ENCODE measurements around the gene GALNT9.
"Not testable (repeated sequence)": the region's sequence is repeated elsewhere in the genome, so short reads cannot be mapped to it uniquely, and the experiment has no call there.

Gene GALNT9

DNA sequence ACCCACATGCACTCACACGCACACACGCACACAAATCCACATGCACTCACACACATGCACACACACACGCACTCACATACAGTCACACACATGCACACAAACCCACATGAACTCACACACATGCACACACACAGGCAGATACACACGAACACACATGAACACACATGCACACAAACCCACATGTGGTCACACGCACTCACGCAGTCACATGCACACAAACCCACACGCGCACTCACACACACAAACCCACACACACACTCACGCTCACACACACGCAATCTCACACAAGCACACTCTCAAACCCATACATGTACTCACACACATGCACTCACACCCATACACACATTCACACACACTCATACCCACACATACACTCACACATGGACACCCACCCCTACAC lies 61.5 kb downstream of the GALNT9 start:
- Histone ChIP-seq H3K27ac (ENCODE audit: low read length) (no peak overlapping the region), H3K27me3 (ENCODE audit: low read depth, low read length) (no peaks in the 10 kb centered on the region), H3K4me3 (ENCODE audit: low read length) (no peak overlapping the region), H2AFZ (ENCODE audit: low read depth, low read length) (no peak overlapping the region), H3K9ac (ENCODE audit: low read length) (no peak overlapping the region), H3K4me1 (ENCODE audit: low read length) (no peaks in the 10 kb centered on the region), H3K9me3 (ENCODE audit: insufficient read depth, low read length) (no peaks in the 10 kb centered on the region), H3K79me2 (ENCODE audit: low read length) (no peaks in the 10 kb centered on the region), H3K4me2 (ENCODE audit: low read length) (no peak overlapping the region), H4K20me1 (ENCODE audit: insufficient read depth, low read length) (no peaks in the 10 kb centered on the region), H3K36me3 (replicated peaks; ENCODE audit: low read depth, low read length) (no peaks in the 10 kb centered on the region)
- TF ChIP-seq, protein P1, sequence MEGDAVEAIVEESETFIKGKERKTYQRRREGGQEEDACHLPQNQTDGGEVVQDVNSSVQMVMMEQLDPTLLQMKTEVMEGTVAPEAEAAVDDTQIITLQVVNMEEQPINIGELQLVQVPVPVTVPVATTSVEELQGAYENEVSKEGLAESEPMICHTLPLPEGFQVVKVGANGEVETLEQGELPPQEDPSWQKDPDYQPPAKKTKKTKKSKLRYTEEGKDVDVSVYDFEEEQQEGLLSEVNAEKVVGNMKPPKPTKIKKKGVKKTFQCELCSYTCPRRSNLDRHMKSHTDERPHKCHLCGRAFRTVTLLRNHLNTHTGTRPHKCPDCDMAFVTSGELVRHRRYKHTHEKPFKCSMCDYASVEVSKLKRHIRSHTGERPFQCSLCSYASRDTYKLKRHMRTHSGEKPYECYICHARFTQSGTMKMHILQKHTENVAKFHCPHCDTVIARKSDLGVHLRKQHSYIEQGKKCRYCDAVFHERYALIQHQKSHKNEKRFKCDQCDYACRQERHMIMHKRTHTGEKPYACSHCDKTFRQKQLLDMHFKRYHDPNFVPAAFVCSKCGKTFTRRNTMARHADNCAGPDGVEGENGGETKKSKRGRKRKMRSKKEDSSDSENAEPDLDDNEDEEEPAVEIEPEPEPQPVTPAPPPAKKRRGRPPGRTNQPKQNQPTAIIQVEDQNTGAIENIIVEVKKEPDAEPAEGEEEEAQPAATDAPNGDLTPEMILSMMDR (IDR thresholded peaks at IDR 0.05; ENCODE audit: low read depth, low read length) = no peak
- TF ChIP-seq EZH2phosphoT487 (IDR thresholded peaks at IDR 0.05; ENCODE audit: low read depth) = no peak

DNA sequence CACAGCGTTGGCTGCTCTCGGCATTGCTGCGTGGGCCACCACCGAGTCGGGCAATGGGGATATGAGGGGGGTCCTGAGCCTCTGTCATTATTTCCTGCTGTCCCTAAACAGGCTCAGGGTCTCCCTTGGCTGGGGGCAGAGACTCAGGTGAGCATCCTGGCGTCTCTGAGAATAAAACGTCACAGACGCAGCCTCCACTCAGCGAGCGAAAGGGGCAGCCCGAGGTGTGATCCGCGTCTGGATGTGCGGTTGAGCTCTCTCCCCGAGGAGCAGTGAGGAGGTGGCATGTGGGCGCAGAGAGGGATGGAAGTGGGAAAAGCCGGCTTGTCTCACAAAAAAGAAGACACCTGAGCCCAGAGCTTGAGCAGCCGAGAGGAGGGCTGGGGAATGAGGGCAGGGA lies 62.6 kb downstream of the GALNT9 start:
- H3K9me3 ChIP-seq (ENCODE audit: insufficient read depth, low read length) = no peaks in the 10 kb centered on the region
- no peaks in the 10 kb centered on the region for H3K79me2 ChIP-seq (ENCODE audit: low read length)
- no peaks in the 10 kb centered on the region for H3K36me3 ChIP-seq (replicated peaks; ENCODE audit: low read depth, low read length)
- H3K9ac ChIP-seq (ENCODE audit: low read length) = no peak overlapping the region
- H4K20me1 ChIP-seq (ENCODE audit: insufficient read depth, low read length) = no peaks in the 10 kb centered on the region
- no peak overlapping the region for H3K27ac ChIP-seq (ENCODE audit: low read length)
- no peak overlapping the region for H2AFZ ChIP-seq (ENCODE audit: low read depth, low read length)
- no peaks in the 10 kb centered on the region for H3K4me1 ChIP-seq (ENCODE audit: low read length)
- H3K4me3 ChIP-seq (ENCODE audit: low read length) = no peak overlapping the region
- no peak for TF ChIP-seq EZH2phosphoT487 (IDR thresholded peaks at IDR 0.05; ENCODE audit: low read depth)
- TF ChIP-seq, protein P1 (IDR thresholded peaks at IDR 0.05; ENCODE audit: low read depth, low read length) = no peak
- no peak overlapping the region for H3K4me2 ChIP-seq (ENCODE audit: low read length)
- H3K27me3 ChIP-seq (ENCODE audit: low read depth, low read length) = no peaks in the 10 kb centered on the region

DNA sequence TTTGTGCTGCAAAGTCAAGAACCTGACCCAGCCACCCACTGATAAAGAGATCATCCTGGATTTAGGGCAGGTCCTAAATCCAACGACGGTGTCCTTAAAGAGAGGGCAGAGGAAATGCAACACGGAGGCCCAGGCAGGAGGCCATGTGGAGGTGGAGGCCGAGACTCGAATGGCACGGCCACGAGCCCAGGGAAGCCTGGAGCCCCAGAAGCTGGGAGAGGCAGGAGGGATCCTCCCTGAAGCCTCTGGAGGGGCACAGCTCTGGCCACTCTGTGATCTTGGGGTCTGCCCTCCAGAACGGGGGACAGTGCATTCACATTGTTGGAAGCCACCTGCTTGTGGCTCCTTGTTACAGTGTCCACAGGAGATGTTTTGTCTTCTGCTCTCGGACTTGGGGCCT lies 63.0 kb downstream of the GALNT9 start:
- H3K27ac ChIP-seq (ENCODE audit: low read length) = no peak overlapping the region
- H4K20me1 ChIP-seq (ENCODE audit: insufficient read depth, low read length) = no peaks in the 10 kb centered on the region
- H3K4me3 ChIP-seq (ENCODE audit: low read length) = no peak overlapping the region
- TF ChIP-seq, protein P1 (IDR thresholded peaks at IDR 0.05; ENCODE audit: low read depth, low read length) = no peak
- TF ChIP-seq EZH2phosphoT487 (IDR thresholded peaks at IDR 0.05; ENCODE audit: low read depth) = no peak
- H3K4me1 ChIP-seq (ENCODE audit: low read length) = no peaks in the 10 kb centered on the region
- no peak overlapping the region for H2AFZ ChIP-seq (ENCODE audit: low read depth, low read length)
- no peak overlapping the region for H3K9ac ChIP-seq (ENCODE audit: low read length)
- H3K9me3 ChIP-seq (ENCODE audit: insufficient read depth, low read length) = no peaks in the 10 kb centered on the region
- H3K79me2 ChIP-seq (ENCODE audit: low read length) = no peaks in the 10 kb centered on the region
- H3K4me2 ChIP-seq (ENCODE audit: low read length) = no peak overlapping the region
- no peaks in the 10 kb centered on the region for H3K36me3 ChIP-seq (replicated peaks; ENCODE audit: low read depth, low read length)
- no peaks in the 10 kb centered on the region for H3K27me3 ChIP-seq (ENCODE audit: low read depth, low read length)

DNA sequence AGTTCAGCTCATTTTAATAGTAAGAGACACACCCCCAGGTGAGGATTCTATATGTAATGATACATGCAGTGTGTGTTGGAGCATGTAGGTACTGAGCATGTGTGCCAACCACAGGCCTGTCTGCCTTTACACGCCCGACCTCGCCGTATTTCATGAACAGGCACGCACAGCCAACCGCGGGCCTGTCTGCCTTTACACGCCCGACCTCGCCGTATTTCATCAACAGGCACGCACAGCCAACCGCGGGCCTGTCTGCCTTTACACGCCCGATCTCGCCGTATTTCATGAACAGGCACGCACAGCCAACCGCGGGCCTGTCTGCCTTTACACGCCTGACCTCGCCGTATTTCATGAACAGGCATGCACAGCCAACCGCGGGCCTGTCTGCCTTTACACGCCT lies 63.6 kb downstream of the GALNT9 start:
- not testable (repeated sequence) for H2AFZ ChIP-seq (ENCODE audit: low read depth, low read length); H3K27ac ChIP-seq (ENCODE audit: low read length); H3K79me2 ChIP-seq (ENCODE audit: low read length); H3K9me3 ChIP-seq (ENCODE audit: insufficient read depth, low read length); H4K20me1 ChIP-seq (ENCODE audit: insufficient read depth, low read length); H3K4me3 ChIP-seq (ENCODE audit: low read length); H3K27me3 ChIP-seq (ENCODE audit: low read depth, low read length); H3K36me3 ChIP-seq (replicated peaks; ENCODE audit: low read depth, low read length); H3K4me2 ChIP-seq (ENCODE audit: low read length); H3K4me1 ChIP-seq (ENCODE audit: low read length); H3K9ac ChIP-seq (ENCODE audit: low read length)

All from OCI-LY3 (cell line).